H1 (cell line): Measurements from ENCODE around the gene BRMS1. TPM values are rescaled to one million over a fixed set of nuclear protein-coding genes. Genes with fewer than 3 reads are reported as not detected.

Experiments used
- CTCF ChIA-PET: fragments of 300-600 bp; sonication (Branson Sonifier 250); formaldehyde crosslinking; loops from one replicate; lab custom pipeline; 2021; ENCODE audit not compliant: partially characterized antibody; lab: Charles Lee
- POLR2A ChIA-PET: fragments of 300-600 bp; sonication (Branson Sonifier 250); formaldehyde crosslinking; loops from one replicate; lab custom pipeline; 2021; ENCODE audit warnings: inconsistent platforms; ENCODE audit not compliant: partially characterized antibody; lab: Charles Lee
- DNase-seq, 2 experiments: peaks; one replicate each; pipeline versions ENCODE4 v3.0.0 to v3.0.0-alpha.2; 2010 to 2022; ENCODE audit warnings: low spot score in 2 of 2, low read depth in 1 of 2, mixed read lengths in 1 of 2
- FAIRE-seq: peaks from 2 replicates; lab custom pipeline; 2011; peaks lifted over from hg19 to GRCh38; lab: Jason Lieb, UNC
- H2AFZ ChIP-seq: 2 replicates; pipeline ENCODE4 v1.8.1; 2012; ENCODE audit warnings: low read length, inconsistent platforms
- H2AK5ac ChIP-seq: 2 replicates; pipeline ENCODE4 v1.6.1; 2013; ENCODE audit warnings: low read depth, low read length
- H2BK120ac ChIP-seq: replicated peaks from 2 replicates; pipeline ENCODE3; 2013; ENCODE audit warnings: low read depth, low read length, inconsistent platforms
- H2BK12ac ChIP-seq: 2 replicates; pipeline ENCODE4 v1.6.1; 2013; ENCODE audit warnings: low read depth, low read length
- H2BK15ac ChIP-seq: 2 replicates; pipeline ENCODE4 v1.6.1; 2013; ENCODE audit warnings: low read length
- H2BK20ac ChIP-seq: 2 replicates; pipeline ENCODE4 v1.6.1; 2013; ENCODE audit warnings: low read length
- H2BK5ac ChIP-seq: 2 replicates; pipeline ENCODE4 v1.6.1; 2013; ENCODE audit warnings: low read depth, low read length
- H3K14ac ChIP-seq: 2 replicates; pipeline ENCODE4 v1.6.1; 2013; ENCODE audit warnings: inconsistent platforms; ENCODE audit not compliant: insufficient read length
- H3K18ac ChIP-seq: 2 replicates; pipeline ENCODE4 v1.6.1; 2013; ENCODE audit warnings: low read length; ENCODE audit errors: extremely low read depth
- H3K23ac ChIP-seq: 2 replicates; pipeline ENCODE4 v1.6.1; 2013; ENCODE audit warnings: inconsistent platforms; ENCODE audit not compliant: insufficient read length
- H3K23me2 ChIP-seq: 2 replicates; pipeline ENCODE4 v1.6.1; 2013; ENCODE audit warnings: low read depth, low read length
- H3K27ac ChIP-seq: 2 replicates; pipeline ENCODE4 v1.6.1; 2011; ENCODE audit warnings: low read depth, low read length, inconsistent platforms
- H3K27me3 ChIP-seq, 4 experiments: replicated peaks in 1 of 4; 1 replicate in 1 of 4; 2 replicates in 3 of 4; pipeline versions ENCODE4 v1.6.1 to v1.8.1; 2011 to 2013; ENCODE audit warnings: low read length in 3 of 4, mild to moderate bottlenecking in 3 of 4, inconsistent platforms in 2 of 4, mixed read lengths in 2 of 4, moderate library complexity in 1 of 4; ENCODE audit not compliant: control insufficient read depth in 3 of 4, insufficient read depth in 3 of 4; ENCODE audit errors: extremely low read depth in 1 of 4
- H3K36me3 ChIP-seq, 4 experiments: 2 replicates each; pipeline versions ENCODE4 v1.6.1 to v1.8.1; 2011 to 2013; ENCODE audit warnings: mild to moderate bottlenecking in 4 of 4, low read length in 3 of 4, moderate library complexity in 2 of 4, control low read depth in 1 of 4, inconsistent platforms in 1 of 4; ENCODE audit not compliant: insufficient read depth in 4 of 4, control insufficient read depth in 2 of 4
- H3K4ac ChIP-seq: replicated peaks from 2 replicates; pipeline ENCODE3; 2013; ENCODE audit warnings: low read length, low read depth, mixed read lengths, inconsistent platforms; ENCODE audit not compliant: insufficient read length
- H3K4me1 ChIP-seq, 4 experiments: replicated peaks in 1 of 4; 1 replicate in 1 of 4; 2 replicates in 3 of 4; pipeline versions ENCODE4 v1.6.1 to v1.8.1; 2011 to 2013; ENCODE audit warnings: low read length in 3 of 4, inconsistent platforms in 2 of 4, mixed read lengths in 1 of 4; ENCODE audit not compliant: insufficient read depth in 4 of 4, control insufficient read depth in 3 of 4
- H3K4me2 ChIP-seq, 2 experiments: 2 replicates each; pipeline versions ENCODE4 v1.6.1 to v1.8.1; 2011 to 2013; ENCODE audit warnings: low read depth in 2 of 2, low read length in 2 of 2, control low read depth in 1 of 2, inconsistent platforms in 1 of 2, mild to moderate bottlenecking in 1 of 2; ENCODE audit not compliant: insufficient read depth in 1 of 2
- H3K4me3 ChIP-seq, 4 experiments: fragments of 200-600, 300-600 bp in 1 of 4; sonication (generic), shearing (Covaris generic), sonication (Bioruptor Twin) in 1 of 4; 2 replicates each; pipeline versions ENCODE4 v1.5.1 to v1.8.1; 2011 to 2016; ENCODE audit warnings: low read length in 4 of 4, low read depth in 3 of 4, control low read depth in 2 of 4, inconsistent platforms in 2 of 4, mild to moderate bottlenecking in 2 of 4, mixed read lengths in 1 of 4, moderate library complexity in 1 of 4; ENCODE audit not compliant: insufficient read depth in 2 of 4; ENCODE audit errors: extremely low read depth in 1 of 4
- H3K56ac ChIP-seq: replicated peaks from 2 replicates; pipeline ENCODE3; 2013; ENCODE audit warnings: low read depth, mild to moderate bottlenecking, mixed read lengths, low read length, inconsistent platforms; ENCODE audit not compliant: insufficient read length
- H3K79me1 ChIP-seq: 2 replicates; pipeline ENCODE4 v1.6.1; 2013; ENCODE audit warnings: low read depth, low read length, control low read depth
- H3K79me2 ChIP-seq, 2 experiments: 2 replicates each; pipeline versions ENCODE4 v1.6.1 to v1.8.1; 2012 to 2013; ENCODE audit warnings: low read length in 2 of 2, mild to moderate bottlenecking in 2 of 2, inconsistent platforms in 1 of 2; ENCODE audit not compliant: insufficient read depth in 2 of 2, control insufficient read depth in 1 of 2
- H3K9ac ChIP-seq, 4 experiments: replicated peaks in 1 of 4; 1 replicate in 1 of 4; 2 replicates in 3 of 4; pipeline versions ENCODE4 v1.6.1 to v1.8.1; 2011 to 2013; ENCODE audit warnings: low read depth in 3 of 4, low read length in 3 of 4, control low read depth in 2 of 4, mild to moderate bottlenecking in 2 of 4, moderate library complexity in 2 of 4, inconsistent platforms in 1 of 4; ENCODE audit errors: extremely low read depth in 1 of 4
- H3K9me3 ChIP-seq, 2 experiments: 2 replicates each; pipeline versions ENCODE4 v1.6.1 to v1.8.1; 2012 to 2013; ENCODE audit warnings: mild to moderate bottlenecking in 2 of 2, moderate library complexity in 2 of 2, control low read depth in 1 of 2, inconsistent platforms in 1 of 2, low read depth in 1 of 2, low read length in 1 of 2, mixed read lengths in 1 of 2; ENCODE audit not compliant: insufficient read depth in 2 of 2
- H4K20me1 ChIP-seq, 2 experiments: replicated peaks in 1 of 2; 2 replicates each; pipeline versions ENCODE3 to v1.8.1; 2011 to 2013; ENCODE audit warnings: inconsistent platforms in 2 of 2, low read length in 2 of 2, mild to moderate bottlenecking in 1 of 2; ENCODE audit not compliant: insufficient read depth in 2 of 2, control insufficient read depth in 1 of 2
- H4K5ac ChIP-seq: 2 replicates; pipeline ENCODE4 v1.6.1; 2013; ENCODE audit warnings: low read length, low read depth, mixed read lengths, inconsistent platforms; ENCODE audit not compliant: insufficient read length
- H4K8ac ChIP-seq: 2 replicates; pipeline ENCODE4 v1.8.0; 2013; ENCODE audit warnings: mild to moderate bottlenecking, moderate library complexity, low read length, inconsistent platforms; ENCODE audit not compliant: insufficient read depth; ENCODE audit errors: extremely low read depth
- H4K91ac ChIP-seq: replicated peaks from 2 replicates; pipeline ENCODE3; 2013; ENCODE audit warnings: low read length, mixed read lengths, inconsistent platforms; ENCODE audit not compliant: insufficient read length
- ATF2 ChIP-seq: IDR thresholded peaks from 2 replicates; pipeline ENCODE4 v1.6.1; 2012; ENCODE audit warnings: low read length, inconsistent platforms
- CBX5 ChIP-seq: fragments of 300-800, 300-1000 bp; sonication (generic); IDR thresholded peaks from 2 replicates; pipeline ENCODE4 v1.7.1; 2016; ENCODE audit warnings: antibody characterized with exemption, low read length, low read depth
- GABPA ChIP-seq: IDR thresholded peaks from 2 replicates; pipeline ENCODE4 v1.6.1; 2011; ENCODE audit warnings: mild to moderate bottlenecking, low read length, moderate library complexity, borderline replicate concordance; ENCODE audit not compliant: insufficient read depth
- KDM1A ChIP-seq: fragments of 200-600, 300-600 bp; sonication (generic); IDR thresholded peaks from 2 replicates; pipeline ENCODE4 v1.7.1; 2016; ENCODE audit warnings: mild to moderate bottlenecking, low read length, borderline replicate concordance
- POU5F1 ChIP-seq: IDR thresholded peaks from 2 replicates; pipeline ENCODE4 v1.6.1; 2011; ENCODE audit warnings: low read depth, mild to moderate bottlenecking, low read length, moderate library complexity
- SIRT6 ChIP-seq: IDR thresholded peaks from one replicate; pipeline ENCODE4 v1.7.1; 2012; ENCODE audit warnings: low read length, inconsistent platforms
- TAF1 ChIP-seq: IDR thresholded peaks from 2 replicates; pipeline ENCODE4 v1.6.1; 2011; ENCODE audit warnings: mild to moderate bottlenecking, low read depth, low read length
- TBP ChIP-seq: IDR thresholded peaks from 2 replicates; pipeline ENCODE4 v1.6.1; 2011; ENCODE audit warnings: low read depth, low read length, improper control_type of control experiment
- WGBS, 2 experiments: shearing (Covaris generic) in 1 of 2; methylation state at CpG; one replicate each; pipeline versions ENCODE4 v1.1.6 to v1.1.7; 2013 to 2015; ENCODE audit warnings: low lambda C conversion rate in 2 of 2, mixed read lengths in 2 of 2, inconsistent platforms in 1 of 2, low coverage in 1 of 2, missing lambda C conversion rate in 1 of 2; ENCODE audit not compliant: insufficient replicate concordance in 2 of 2, insufficient coverage in 1 of 2, insufficient read length in 1 of 2; ENCODE audit errors: extremely low coverage in 1 of 2, missing lambda C conversion rate in 1 of 2; 5-methylcytosine and 5-hydroxymethylcytosine counted together
- polyA plus RNA-seq, 7 experiments: library from polyadenylated mRNA; depleted of rRNA in 3 of 7; stranded (reverse) in 5 of 7; unstranded in 2 of 7; fragments of >200 nt in 5 of 7; fragments of 200-250 nt in 2 of 7; gene quantifications; 1 replicate in 5 of 7; 2 replicates in 1 of 7; 4 replicates in 1 of 7; pipeline versions ENCODE4 v1.2.1 to v1.2.3, GENCODE V29; 2011 to 2013; ENCODE audit warnings: missing spikeins in 2 of 7, mixed read lengths in 2 of 7
- total RNA-seq: library from RNA; stranded (reverse); fragmentation: NEBNext Ultra II Directional; extraction: Animal tissue kit (Norgen Biotek cat#: 25700); gene quantifications from 2 replicates; pipeline ENCODE4 v1.2.1, GENCODE V29; 2021

The BRMS1 gene
- total and polyA plus RNA-seq, 2 of the 8 experiments (the other 6 are each of a cell fraction or from before 2014, with no cell fraction given): 39.2 to 46.1 TPM

- Histone ChIP-seq H2BK20ac (no peak overlapping the region), H3K27ac (no peak overlapping the region), H3K9me3 (no peaks in the 10 kb centered on the region), H3K18ac (no peak overlapping the region), H2BK5ac (no peak overlapping the region), H4K5ac (no peak overlapping the region), H3K23ac (no peak overlapping the region), H4K91ac (no peak overlapping the region), H2BK120ac (no peak overlapping the region), H4K8ac (no peak overlapping the region), H2AFZ (no peak overlapping the region), H3K23me2 (peaks cover 10% of the 10 kb centered on the region; the same call in 1 of the 2 replicates), H2BK12ac (no peak overlapping the region), H3K4me3 (no peak overlapping the region), H3K4me2 (no peak overlapping the region), H3K4me1 (peaks cover 2 to 28% (median 8%) of the 10 kb centered on the region in 4 experiments; a peak in 6 of 7 replicates), H3K79me2 (peaks cover 0 to 2% of the 10 kb centered on the region in 2 experiments; a peak in 1 of 4 replicates), H3K56ac (no peak overlapping the region), H4K20me1 (peaks cover 4 to 5% of the 10 kb centered on the region in 2 experiments), H3K9ac (no peak overlapping the region), H3K36me3 (no peaks in the 10 kb centered on the region), H2AK5ac (no peak overlapping the region), H3K14ac (no peak overlapping the region), H3K4ac (no peak overlapping the region), H2BK15ac (no peak overlapping the region), H3K79me1 (0 out of 2 replicates have a peak, but pooled peaks cover 2% of the 10 kb centered on the region), H3K27me3 (peaks cover 2 to 30% (median 18%) of the 10 kb centered on the region in 4 experiments)
- WGBS, 2 experiments: 86% methylated on average over 4 of the region's 4 CpGs; no CpG with 5 or more reads in 1 of the 2 experiments
- CTCF ChIA-PET: no interaction called here
- DNase-seq: no peak
- FAIRE-seq: no peak
- POLR2A ChIA-PET: interaction anchor here (1.5 kb wide), 1 partner anchor 16 kb away, joined by 3 read pairs; no protein-coding TSS in a partner anchor
- TF ChIP-seq POU5F1 (no peak), SIRT6 (no peak), ATF2 (no peak), TAF1 (no peak), KDM1A (no peak), CBX5 (no peak), GABPA (no peak), TBP (no peak)
These were observed 51.6 kb downstream of the BRMS1 start for GRCh38 chr11:66293352-66293751.
